Upper lobe of left lung (tissue), 4 donors: ENCODE measurements around the gene PPFIA3.

Experiments used
- EP300 ChIP-seq, 4 donors: sonication (generic); formaldehyde crosslinking; IDR thresholded peaks; one replicate each; pipeline ENCODE4 v1.5.1; 2017; ENCODE audit warnings: antibody characterized with exemption in 4 of 4, control low read depth in 2 of 4
- POLR2AphosphoS5 ChIP-seq, 2 donors: sonication (generic); formaldehyde crosslinking; IDR thresholded peaks; one replicate each; pipeline ENCODE4 v1.5.1; 2017; ENCODE audit warnings: antibody characterized with exemption in 2 of 2
- TF ChIP-seq, protein P1 (sequence below), 6 experiments: fragments of 450-650 bp in 4 of 6; fragments of 200-600 bp in 2 of 6; sonication (generic) in 2 of 6; IDR thresholded peaks; one replicate each; pipeline ENCODE4 v1.5.1; 2016 to 2019; ENCODE audit warnings: antibody characterized with exemption in 6 of 6

DNA sequence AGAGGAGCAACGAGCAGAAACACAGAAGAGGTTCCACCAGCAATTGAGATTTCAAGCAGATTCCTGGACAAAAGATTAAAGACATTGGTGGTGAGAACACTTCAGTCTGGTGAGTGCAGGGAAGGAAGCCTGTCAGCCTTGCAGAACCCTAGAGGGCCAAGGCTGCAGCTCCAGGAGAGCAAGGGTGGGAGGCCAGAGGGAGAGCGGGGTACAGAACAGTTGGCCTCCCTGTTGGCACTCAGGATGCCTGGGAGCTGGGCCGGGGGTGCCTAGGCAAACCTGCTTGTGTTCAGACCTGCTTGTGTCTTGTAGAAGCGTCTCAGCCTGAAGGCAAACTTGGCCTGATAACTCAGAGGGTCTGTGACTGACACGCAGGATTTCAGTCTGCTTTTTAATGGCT lies 10.3 kb upstream of the PPFIA3 start:
- TF ChIP-seq, protein P1, sequence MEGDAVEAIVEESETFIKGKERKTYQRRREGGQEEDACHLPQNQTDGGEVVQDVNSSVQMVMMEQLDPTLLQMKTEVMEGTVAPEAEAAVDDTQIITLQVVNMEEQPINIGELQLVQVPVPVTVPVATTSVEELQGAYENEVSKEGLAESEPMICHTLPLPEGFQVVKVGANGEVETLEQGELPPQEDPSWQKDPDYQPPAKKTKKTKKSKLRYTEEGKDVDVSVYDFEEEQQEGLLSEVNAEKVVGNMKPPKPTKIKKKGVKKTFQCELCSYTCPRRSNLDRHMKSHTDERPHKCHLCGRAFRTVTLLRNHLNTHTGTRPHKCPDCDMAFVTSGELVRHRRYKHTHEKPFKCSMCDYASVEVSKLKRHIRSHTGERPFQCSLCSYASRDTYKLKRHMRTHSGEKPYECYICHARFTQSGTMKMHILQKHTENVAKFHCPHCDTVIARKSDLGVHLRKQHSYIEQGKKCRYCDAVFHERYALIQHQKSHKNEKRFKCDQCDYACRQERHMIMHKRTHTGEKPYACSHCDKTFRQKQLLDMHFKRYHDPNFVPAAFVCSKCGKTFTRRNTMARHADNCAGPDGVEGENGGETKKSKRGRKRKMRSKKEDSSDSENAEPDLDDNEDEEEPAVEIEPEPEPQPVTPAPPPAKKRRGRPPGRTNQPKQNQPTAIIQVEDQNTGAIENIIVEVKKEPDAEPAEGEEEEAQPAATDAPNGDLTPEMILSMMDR (IDR thresholded peaks at IDR 0.05), result no peak
- TF ChIP-seq EP300 (IDR thresholded peaks at IDR 0.05) (no peak), POLR2AphosphoS5 (IDR thresholded peaks at IDR 0.05) (no peak)
